Left colon (tissue), 2 donors: Measurements from ENCODE around the gene TFIP11. TPM values are rescaled to one million over a fixed set of nuclear protein-coding genes. Genes with fewer than 3 reads are reported as not detected.

Experiments
- ATAC-seq: fragments of 200-7000 bp; cut with Tn5 transposase; one replicate; pipeline ENCODE4 v1.9.1; 2020; ENCODE audit warnings: mild to moderate bottlenecking, moderate library complexity
- DNase-seq, 2 donors: peaks; one replicate each; pipeline ENCODE4 v3.0.0-alpha.2; 2020
- intact Hi-C, 2 donors: fragments of 100-400 bp; cut with DNase I in 1 of 2; cut with micrococcal nuclease in 1 of 2; formaldehyde crosslinking; loops; one replicate each; pipeline versions ENCODE4 v1.11.2 to v1.14.0; 2022; cut with DNase I, micrococcal nuclease
- total RNA-seq, 2 donors: library from RNA; stranded (reverse); fragmentation: NEBNext Ultra II Directional; extraction: Animal tissue kit (Norgen Biotek cat#: 25700); gene quantifications; one replicate each; pipeline ENCODE4 v1.2.1, GENCODE V29; 2021
- donor health status: DM: no; HTN: no; CAD: no.
- donor health status: DM: yes; HTN: yes; CAD: no.

The TFIP11 gene
- total RNA-seq, 2 donors from 2014 or later = 27.9 to 30.7 TPM

GRCh38 chr22:26462051-26462450 lies 50.2 kb downstream of the TFIP11 start:
- ATAC-seq (no peak), DNase-seq (peak in 1 of 2 donors; percentile 7)
- intact Hi-C loops = no loop called here

DNA sequence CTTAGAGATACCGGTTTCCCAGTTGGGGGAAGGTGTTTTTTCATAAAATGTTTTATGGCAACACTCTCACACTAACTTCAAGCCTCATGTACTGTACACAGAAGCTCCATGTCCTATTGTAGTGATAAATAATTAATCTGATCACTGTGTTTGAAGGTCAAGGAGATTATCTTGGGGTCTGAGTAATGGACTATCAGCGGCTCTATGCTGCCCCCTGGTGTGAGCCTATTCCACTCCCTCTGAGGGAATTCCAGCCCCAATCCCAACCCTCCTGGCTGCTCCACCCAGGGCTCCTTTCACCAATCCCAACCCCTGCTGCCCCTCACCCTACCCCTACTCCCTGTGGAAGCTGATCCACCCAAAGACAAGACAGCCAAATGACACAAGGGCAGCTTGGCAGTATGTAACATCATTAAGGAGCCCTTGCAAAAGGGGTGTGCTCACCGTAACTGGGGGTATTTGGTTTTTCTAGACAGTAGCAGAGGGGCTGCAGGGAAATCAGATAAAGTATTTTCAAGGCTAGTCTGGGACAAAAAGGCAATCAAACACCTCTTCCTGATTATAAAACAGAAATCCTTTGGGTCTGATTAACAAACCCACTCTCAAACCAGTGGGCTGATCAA lies 51.0 kb downstream of the TFIP11 start:
- peak; percentile 83 for ATAC-seq
- intact Hi-C loops = loop anchor here in 1 of 2 donors (2.0 kb wide), 1 partner anchor 62 kb away; no protein-coding TSS in a partner anchor
- peak; percentile 31 to 83 for DNase-seq

GRCh38 chr22:26460202-26460601 lies 52.1 kb downstream of the TFIP11 start:
- intact Hi-C loops = loop anchor here in 1 of 2 donors (2.0 kb wide), 1 partner anchor 61 kb away; no protein-coding TSS in a partner anchor
- DNase-seq (no peak), ATAC-seq (no peak)

DNA sequence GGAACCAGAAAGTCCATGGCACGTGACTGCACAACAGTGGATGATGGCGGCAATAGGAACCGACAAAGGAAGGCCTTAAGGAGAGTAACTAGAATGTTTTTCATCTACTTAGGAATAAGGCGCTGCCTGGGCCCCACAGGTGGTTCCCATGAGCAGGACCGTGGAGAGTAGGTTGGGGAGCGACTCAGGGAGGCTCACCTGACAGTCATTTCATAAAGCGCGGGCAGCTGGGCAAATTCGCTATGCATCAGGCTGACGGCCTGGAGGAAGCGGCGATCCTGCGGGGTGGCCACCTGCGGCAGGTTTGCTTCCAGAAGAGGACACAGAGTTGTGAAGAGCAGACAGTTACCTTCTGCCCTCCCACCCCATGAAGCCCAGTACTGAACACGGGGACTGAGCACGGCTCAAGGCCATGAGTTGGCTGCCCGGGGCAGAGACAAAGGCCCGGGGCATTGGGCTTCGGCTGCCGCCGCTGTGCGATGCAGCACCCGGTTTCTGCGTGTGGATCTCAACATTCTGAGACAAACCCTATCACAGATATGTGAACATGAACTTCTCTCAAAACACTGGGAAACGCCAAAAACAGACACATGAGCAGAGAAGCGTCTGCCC lies 54.5 kb downstream of the TFIP11 start:
- ATAC-seq = no peak
- intact Hi-C loops = no loop called here
- DNase-seq = peak in 1 of 2 donors; percentile 16

DNA sequence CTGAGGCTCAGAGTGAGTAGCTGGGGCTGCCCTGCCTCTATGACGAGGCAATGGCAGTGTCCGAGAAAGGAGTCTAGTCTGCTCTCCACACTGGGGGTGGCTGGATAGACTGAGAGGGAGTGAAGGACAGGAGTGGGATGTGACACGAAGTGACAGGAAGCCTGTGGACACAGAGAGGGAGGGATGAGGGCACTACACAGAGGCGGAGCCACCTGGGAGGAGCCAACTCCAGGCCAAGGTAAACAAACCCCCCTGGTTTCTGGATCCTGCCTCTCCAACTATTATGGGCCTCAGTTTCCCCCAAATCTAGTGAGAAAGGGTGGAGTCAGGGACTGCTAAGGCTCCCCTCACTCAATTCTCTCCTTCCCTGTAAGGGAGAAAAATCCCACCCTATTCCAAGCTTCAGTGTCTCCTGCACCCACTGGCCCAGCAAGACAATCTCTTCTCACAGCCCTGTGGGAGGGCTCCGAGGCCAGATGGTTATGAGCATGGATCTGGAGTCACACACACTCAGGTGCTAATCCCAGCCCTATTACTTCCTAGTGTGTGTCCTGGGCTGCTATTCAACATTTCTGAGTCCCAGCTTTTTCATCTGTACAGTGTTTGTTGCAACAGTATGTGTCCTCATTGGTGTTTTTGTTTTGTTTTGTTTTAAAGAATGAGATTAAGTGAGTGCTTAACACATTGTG lies 58.3 kb downstream of the TFIP11 start:
- ATAC-seq (peak; percentile 23), DNase-seq (peak in 1 of 2 donors; percentile 11)
- intact Hi-C loops = no loop called here

- ATAC-seq (no peak), DNase-seq (peak in 1 of 2 donors; percentile 14)
- intact Hi-C loops = no loop called here
Measured at GRCh38 chr22:26453216-26453615, 59.1 kb downstream of the TFIP11 start.

- DNase-seq (peak in 1 of 2 donors; percentile 12), ATAC-seq (no peak)
- intact Hi-C loops = no loop called here
Measured at GRCh38 chr22:26452236-26453016, 59.8 kb downstream of the TFIP11 start.

GRCh38 chr22:26450453-26451185 lies 61.7 kb downstream of the TFIP11 start:
- DNase-seq (no peak), ATAC-seq (no peak)
- intact Hi-C loops = no loop called here

DNA sequence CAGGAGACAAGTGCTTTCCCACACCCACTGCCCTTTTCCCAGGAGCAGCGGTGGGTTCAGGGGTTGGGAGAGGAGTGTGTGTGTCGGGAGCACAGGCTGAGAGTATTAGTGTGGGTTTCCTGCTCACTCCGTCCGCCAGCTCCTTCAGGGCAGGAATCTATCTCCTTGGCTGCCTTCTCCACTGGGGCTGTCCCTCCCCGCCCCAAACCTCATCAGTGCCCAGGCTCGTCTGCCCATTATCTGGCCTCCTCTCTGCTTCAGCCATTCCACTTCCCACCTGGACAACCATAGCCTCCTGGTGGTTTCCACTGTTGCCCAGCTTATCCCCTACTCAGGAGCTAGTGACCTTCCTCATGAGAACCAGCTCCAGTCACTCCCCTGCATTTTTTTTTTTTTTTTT lies 63.3 kb downstream of the TFIP11 start:
- DNase-seq (no peak), ATAC-seq (no peak)
- intact Hi-C loops = no loop called here

DNA sequence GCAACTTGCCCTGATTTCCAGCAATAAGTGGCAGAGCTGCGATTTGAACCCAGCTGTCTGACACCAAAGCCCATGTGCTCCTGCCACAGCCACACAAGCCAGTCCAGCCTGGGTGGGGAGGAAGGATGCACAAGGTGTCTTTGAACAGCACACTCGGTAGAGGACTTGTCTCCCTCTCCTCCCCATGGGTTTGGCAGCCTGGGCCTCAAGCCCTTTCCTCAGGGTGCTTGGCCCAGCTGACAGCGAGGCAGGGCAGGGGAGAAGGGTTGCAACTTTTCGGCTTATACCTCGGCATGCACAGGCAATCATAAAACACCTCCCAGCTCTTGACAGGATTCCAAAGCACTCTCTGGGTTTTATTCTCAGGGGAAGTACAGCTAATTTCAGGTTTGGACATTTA lies 63.9 kb downstream of the TFIP11 start:
- intact Hi-C loops = no loop called here
- DNase-seq = peak in 1 of 2 donors; percentile 15
- ATAC-seq = no peak

GRCh38 chr22:26447584-26448329 lies 64.5 kb downstream of the TFIP11 start:
- ATAC-seq (no peak), DNase-seq (no peak)
- intact Hi-C loops = no loop called here

- ATAC-seq = no peak
- DNase-seq = no peak
- intact Hi-C loops = no loop called here
Measured at GRCh38 chr22:26446808-26447515, 65.3 kb downstream of the TFIP11 start.

DNA sequence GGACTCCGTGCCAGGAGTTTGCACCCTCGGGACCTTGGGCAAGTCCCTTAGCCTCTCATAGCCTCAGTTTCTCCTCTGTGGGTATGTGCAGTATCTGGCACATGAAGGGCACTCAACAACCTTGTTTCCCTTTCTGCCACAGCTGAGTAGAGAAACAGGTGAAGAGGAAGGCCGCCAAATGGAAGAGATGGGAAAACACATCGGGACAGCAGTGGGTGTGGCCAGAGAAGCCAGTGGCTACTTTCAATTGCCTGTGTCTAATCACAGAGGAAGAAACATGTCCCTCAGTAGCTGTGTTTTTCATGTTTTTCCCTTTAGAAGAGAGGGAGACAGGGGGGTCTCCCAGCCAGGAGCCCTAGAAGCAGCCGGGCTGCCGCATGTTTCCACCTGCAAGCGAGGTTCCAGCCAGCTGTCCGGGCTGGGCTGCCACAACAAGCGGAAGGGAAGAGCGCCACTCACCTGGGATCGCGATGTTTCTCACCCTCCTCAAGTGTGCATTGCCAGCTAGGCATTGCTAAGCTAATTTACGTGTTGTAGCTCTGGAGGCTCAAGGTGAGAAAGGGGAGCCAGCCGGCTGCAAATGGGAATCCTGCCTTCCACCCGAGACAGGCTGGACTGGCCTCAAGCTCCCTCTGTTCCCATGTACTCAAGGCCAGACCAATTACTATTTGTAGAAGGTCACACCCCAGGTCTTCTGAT lies 66.5 kb downstream of the TFIP11 start:
- intact Hi-C loops = no loop called here
- no peak for DNase-seq
- peak; percentile 64 for ATAC-seq

DNA sequence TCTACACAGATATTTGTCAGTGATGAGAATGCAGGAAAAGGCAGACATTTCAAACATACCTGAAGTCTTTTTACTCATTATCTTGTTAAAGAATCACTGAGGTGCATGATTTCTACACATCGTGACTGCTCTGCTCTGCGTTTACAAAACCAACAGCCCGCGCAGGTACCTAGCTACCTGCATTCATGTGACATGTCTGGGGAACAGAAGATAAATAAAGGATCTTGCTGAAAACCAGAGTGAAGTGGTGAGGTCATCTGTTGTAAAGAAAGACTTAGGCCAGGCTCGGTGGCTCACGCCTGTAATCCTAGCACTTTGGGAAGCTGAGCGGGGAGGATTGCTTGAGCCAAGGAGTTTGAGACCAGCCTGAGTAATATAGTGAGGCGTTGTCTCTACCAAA lies 67.5 kb downstream of the TFIP11 start:
- intact Hi-C loops = no loop called here
- ATAC-seq = peak; percentile 51

DNA sequence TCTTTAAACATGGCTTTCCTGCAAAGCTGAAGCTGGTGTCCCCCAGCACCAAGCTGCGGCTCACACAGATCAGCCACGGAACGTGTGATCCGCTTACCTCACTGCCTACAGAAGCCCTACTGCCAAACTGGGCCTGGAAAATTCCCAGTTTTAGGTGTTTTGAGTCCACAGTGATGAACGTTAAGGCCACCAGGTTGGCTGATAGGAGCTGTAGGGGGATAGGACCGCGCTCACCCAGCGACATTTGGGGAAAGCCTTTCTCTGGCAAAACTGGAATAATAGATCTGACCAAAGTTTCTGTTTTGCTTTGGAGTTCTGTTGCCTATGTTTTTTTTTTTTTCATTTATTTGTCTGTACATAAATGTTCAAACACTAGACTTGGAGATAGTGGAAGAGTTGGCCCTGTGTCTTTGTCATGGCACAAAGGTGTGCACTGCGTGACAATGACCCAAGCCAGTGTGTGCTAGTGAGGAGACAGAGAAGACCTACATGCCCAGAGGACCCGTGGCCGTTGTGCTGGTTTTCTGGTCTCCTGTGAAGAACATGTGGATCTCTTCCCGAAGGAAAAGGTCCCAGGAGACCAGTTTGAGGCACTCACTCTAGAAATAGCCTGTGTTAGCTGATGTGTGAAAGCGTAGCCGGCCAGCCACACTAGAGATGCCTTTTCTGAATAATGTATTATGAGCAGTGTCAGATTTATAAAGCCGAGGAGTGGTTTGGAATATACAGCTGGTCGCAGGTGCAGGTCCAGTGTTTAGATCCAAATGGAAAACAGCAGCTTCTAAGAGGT lies 68.2 kb downstream of the TFIP11 start:
- ATAC-seq = no peak

More for the DNA sequence above, 67.5 kb downstream of the TFIP11 start:
- no peak for DNase-seq

More for the DNA sequence above, 68.2 kb downstream of the TFIP11 start:
- no peak for DNase-seq
- intact Hi-C loops = no loop called here
